ENCODE data around the gene SPATA33.

SPATA33 gene

GRCh38 chr16:89711601-89712273 is 54.1 kb downstream of the SPATA33 start:
- Histone ChIP-seq H3K27ac (ENCODE audit: low read depth, low read length, severe bottlenecking) (no peak overlapping the region), H3K4me1 (ENCODE audit: control insufficient read depth, insufficient read depth, low read length, poor library complexity, severe bottlenecking) (no peaks in the 10 kb centered on the region), H3K9me3 (ENCODE audit: control insufficient read depth, low read length) (no peaks in the 10 kb centered on the region), H3K36me3 (ENCODE audit: control insufficient read depth, insufficient read depth, low read length) (no peaks in the 10 kb centered on the region), H3K4me3 (ENCODE audit: extremely low read depth, insufficient read depth, low read length, poor library complexity, severe bottlenecking) (peak overlapping the region; percentile 57)
- WGBS, 2 experiments (ENCODE audit: insufficient coverage in 2 of 2): 6 to 8% methylated on average over 27 to 36 of the region's 48 CpGs

GRCh38 chr16:89712274-89712781 is 54.7 kb downstream of the SPATA33 start:
- no peaks in the 10 kb centered on the region for H3K4me1 ChIP-seq (ENCODE audit: control insufficient read depth, insufficient read depth, low read length, poor library complexity, severe bottlenecking)
- H3K9me3 ChIP-seq (ENCODE audit: control insufficient read depth, low read length): no peaks in the 10 kb centered on the region
- no peaks in the 10 kb centered on the region for H3K36me3 ChIP-seq (ENCODE audit: control insufficient read depth, insufficient read depth, low read length)
- WGBS, 2 experiments (ENCODE audit: insufficient coverage in 2 of 2): 15 to 16% methylated on average over 15 to 16 of the region's 22 CpGs
- peak overlapping the region; percentile 57 for H3K4me3 ChIP-seq (ENCODE audit: extremely low read depth, insufficient read depth, low read length, poor library complexity, severe bottlenecking)
- no peak overlapping the region for H3K27ac ChIP-seq (ENCODE audit: low read depth, low read length, severe bottlenecking)

- Histone ChIP-seq H3K9me3 (ENCODE audit: control insufficient read depth, low read length) (no peaks in the 10 kb centered on the region), H3K4me3 (ENCODE audit: extremely low read depth, insufficient read depth, low read length, poor library complexity, severe bottlenecking) (no peak overlapping the region), H3K4me1 (ENCODE audit: control insufficient read depth, insufficient read depth, low read length, poor library complexity, severe bottlenecking) (peaks cover 6% of the 10 kb centered on the region), H3K27ac (ENCODE audit: low read depth, low read length, severe bottlenecking) (no peak overlapping the region), H3K36me3 (ENCODE audit: control insufficient read depth, insufficient read depth, low read length) (no peaks in the 10 kb centered on the region)
- WGBS, 2 experiments (ENCODE audit: insufficient coverage in 2 of 2): 93 to 94% methylated on average over 9 to 14 of the region's 15 CpGs
Observed at GRCh38 chr16:89716493-89716892, 58.9 kb downstream of the SPATA33 start.

- Histone ChIP-seq H3K36me3 (ENCODE audit: control insufficient read depth, insufficient read depth, low read length) (no peaks in the 10 kb centered on the region), H3K4me1 (ENCODE audit: control insufficient read depth, insufficient read depth, low read length, poor library complexity, severe bottlenecking) (peaks cover 6% of the 10 kb centered on the region), H3K9me3 (ENCODE audit: control insufficient read depth, low read length) (no peaks in the 10 kb centered on the region), H3K27ac (ENCODE audit: low read depth, low read length, severe bottlenecking) (no peak overlapping the region), H3K4me3 (ENCODE audit: extremely low read depth, insufficient read depth, low read length, poor library complexity, severe bottlenecking) (no peak overlapping the region)
- 92 to 95% methylated on average over 22 to 23 of the region's 29 CpGs for WGBS, 2 experiments (ENCODE audit: insufficient coverage in 2 of 2)
Observed at GRCh38 chr16:89716916-89717687, 59.5 kb downstream of the SPATA33 start.

GRCh38 chr16:89717688-89718505 is 60.3 kb downstream of the SPATA33 start:
- Histone ChIP-seq H3K36me3 (ENCODE audit: control insufficient read depth, insufficient read depth, low read length) (peaks cover 4% of the 10 kb centered on the region), H3K4me1 (ENCODE audit: control insufficient read depth, insufficient read depth, low read length, poor library complexity, severe bottlenecking) (peaks cover 9% of the 10 kb centered on the region), H3K9me3 (ENCODE audit: control insufficient read depth, low read length) (no peaks in the 10 kb centered on the region), H3K27ac (ENCODE audit: low read depth, low read length, severe bottlenecking) (no peak overlapping the region), H3K4me3 (ENCODE audit: extremely low read depth, insufficient read depth, low read length, poor library complexity, severe bottlenecking) (no peak overlapping the region)
- 94 to 95% methylated on average over 18 to 24 of the region's 24 CpGs for WGBS, 2 experiments (ENCODE audit: insufficient coverage in 2 of 2)
